ENCODE measurements around the gene CTNNBL1.

CTNNBL1 gene

DNA sequence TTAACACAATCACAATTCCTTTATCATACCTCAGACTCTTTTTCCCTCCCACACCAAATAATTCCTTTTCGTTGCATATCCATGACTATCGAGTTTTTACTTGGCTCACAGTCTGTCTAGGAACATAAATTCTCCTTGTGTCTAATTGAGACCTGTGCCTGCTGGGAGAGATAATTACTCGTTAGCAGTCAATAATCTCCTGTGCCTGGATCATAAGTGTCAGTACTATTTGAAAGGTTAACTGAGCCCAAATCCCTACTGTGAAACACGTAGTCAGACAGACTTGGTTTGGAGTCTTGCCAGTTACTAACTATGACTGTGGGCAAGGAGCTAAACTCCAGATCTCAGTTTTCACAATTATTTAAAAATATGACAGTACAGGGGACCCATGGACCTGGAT lies 5.7 kb upstream of the CTNNBL1 start:
- DNase-seq (ENCODE audit: low read depth): no peak
- no peak overlapping the region for H3K4me3 ChIP-seq (ENCODE audit: low read depth, low read length)
- TF ChIP-seq, protein P1, sequence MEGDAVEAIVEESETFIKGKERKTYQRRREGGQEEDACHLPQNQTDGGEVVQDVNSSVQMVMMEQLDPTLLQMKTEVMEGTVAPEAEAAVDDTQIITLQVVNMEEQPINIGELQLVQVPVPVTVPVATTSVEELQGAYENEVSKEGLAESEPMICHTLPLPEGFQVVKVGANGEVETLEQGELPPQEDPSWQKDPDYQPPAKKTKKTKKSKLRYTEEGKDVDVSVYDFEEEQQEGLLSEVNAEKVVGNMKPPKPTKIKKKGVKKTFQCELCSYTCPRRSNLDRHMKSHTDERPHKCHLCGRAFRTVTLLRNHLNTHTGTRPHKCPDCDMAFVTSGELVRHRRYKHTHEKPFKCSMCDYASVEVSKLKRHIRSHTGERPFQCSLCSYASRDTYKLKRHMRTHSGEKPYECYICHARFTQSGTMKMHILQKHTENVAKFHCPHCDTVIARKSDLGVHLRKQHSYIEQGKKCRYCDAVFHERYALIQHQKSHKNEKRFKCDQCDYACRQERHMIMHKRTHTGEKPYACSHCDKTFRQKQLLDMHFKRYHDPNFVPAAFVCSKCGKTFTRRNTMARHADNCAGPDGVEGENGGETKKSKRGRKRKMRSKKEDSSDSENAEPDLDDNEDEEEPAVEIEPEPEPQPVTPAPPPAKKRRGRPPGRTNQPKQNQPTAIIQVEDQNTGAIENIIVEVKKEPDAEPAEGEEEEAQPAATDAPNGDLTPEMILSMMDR (conservative IDR thresholded peaks at IDR 0.05; ENCODE audit: low read depth, low read length): no peak

DNA sequence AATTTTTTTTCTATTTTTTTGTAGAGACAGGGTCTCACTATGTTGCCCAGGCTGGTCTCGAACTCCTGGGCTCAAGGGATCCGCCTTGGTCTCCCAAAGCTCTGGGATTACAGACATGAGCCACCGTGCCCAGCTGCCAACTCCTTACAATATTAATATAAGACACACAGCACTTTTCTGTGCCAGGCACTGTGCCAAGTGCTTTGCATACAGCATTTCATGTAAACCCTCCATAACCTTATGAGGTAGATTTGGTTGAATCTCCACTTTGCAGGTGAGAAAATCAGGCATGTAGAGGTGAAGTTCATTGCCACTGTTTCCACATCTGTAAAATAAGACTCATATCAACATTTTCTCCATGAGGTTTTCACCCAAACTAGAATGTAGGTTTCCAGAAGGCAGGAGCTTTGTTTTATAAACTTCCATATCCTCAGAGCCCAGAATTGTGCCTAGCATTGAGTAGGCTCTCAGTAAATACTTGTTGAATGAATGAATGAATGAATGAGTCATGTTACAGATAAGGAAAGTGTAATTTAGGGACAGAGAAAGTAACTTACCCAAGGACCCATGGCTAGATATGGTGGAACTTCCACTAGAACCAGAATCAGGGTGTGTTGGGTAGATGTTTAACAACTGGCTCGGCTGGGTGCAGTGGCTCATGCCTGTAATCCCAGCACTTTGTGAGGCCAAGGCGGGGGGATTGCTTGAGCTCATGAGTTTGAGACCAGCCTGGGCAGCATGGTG lies 3.0 kb upstream of the CTNNBL1 start:
- no peak for DNase-seq (ENCODE audit: low read depth)
- H3K4me3 ChIP-seq (ENCODE audit: low read depth, low read length): no peak overlapping the region
- TF ChIP-seq, protein P1 (conservative IDR thresholded peaks at IDR 0.05; ENCODE audit: low read depth, low read length): no peak

DNA sequence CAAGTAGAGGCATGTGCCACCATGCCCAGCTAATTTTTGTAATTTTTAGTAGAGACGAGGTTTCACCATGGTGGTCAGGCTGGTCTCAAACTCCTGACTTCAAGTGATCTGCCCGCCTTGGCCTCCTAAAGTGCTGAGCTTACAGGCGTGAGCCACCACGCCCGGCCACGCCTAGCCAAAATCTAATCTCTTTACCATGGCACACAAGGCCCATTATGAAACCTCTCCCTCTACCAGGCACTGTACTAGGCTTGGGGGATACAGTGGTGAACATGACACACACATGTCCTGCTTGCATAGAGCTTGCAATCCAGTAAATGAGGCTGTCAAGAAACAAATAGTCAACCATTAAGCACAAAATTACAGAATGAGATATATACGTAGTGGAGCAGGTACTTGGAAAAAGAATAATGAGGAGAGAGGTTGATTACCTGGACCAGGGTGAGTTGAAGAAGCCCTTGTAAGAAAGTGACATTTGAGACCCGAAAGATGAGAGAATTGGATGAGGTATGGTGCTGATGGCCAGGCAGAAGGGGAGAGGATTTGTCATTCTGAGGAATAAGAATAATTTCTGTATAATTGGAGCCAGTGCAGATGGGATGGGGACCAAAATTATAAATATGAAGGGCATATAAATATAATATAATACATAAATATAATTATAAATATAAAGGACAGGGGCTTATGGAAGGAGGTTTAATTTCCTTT lies 1.2 kb upstream of the CTNNBL1 start:
- DNase-seq (ENCODE audit: low read depth): no peak
- TF ChIP-seq, protein P1 (conservative IDR thresholded peaks at IDR 0.05; ENCODE audit: low read depth, low read length): no peak
- no peak overlapping the region for H3K4me3 ChIP-seq (ENCODE audit: low read depth, low read length)

DNA sequence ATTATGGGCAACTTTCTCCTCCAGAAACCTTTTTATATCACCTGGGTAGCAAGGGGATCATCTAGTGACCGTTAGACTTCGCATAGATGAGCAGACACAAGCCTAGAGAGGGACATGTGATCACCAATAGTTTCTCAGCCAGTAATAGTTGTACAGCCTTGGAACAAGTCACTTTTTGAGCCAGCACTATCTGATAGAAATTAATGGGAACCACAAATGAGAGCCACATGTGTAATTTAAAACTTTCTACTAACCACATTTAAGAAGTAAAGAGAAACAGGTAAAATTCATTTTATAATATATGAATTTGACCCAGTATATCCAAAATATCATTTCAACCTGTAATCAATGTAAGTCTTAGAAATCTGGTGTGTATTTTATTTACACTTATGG lies 592 bp upstream of the CTNNBL1 start:
- peak; percentile 5 for DNase-seq (ENCODE audit: low read depth)
- TF ChIP-seq, protein P1 (conservative IDR thresholded peaks at IDR 0.05; ENCODE audit: low read depth, low read length): no peak
- peak overlapping the region; percentile 58 for H3K4me3 ChIP-seq (ENCODE audit: low read depth, low read length)

DNA sequence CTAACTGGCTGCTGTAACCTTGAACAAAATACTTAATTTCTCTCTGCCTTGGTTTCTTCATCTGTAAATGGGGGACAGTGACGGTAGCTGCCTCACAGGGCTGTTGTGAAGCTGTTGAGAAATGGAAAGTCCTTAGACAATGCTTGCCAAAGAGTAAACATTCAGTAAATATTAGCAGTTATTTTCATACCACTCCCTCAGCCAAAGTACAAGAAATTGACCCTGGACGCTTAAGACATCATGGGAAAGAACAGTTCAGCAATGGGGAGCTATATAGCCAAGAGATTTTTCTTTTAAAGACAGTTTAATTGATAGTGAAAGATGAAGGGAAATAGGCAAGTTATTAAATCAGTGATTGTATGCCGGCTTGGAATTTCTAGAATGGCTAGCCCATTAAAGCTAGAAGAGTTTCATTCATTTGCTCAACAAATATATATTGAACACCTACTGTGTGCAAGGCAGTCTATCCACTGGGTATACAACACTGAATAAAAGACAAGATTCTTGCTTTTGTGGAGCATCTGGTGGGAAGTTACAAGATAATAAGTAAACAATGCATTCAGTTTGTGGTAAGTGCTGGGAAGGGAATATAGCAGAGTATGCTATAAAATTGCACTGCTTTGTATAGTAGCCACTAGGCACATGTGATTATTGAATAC lies 2.0 kb downstream of the CTNNBL1 start:
- H3K4me3 ChIP-seq (ENCODE audit: low read depth, low read length): no peak overlapping the region

DNA sequence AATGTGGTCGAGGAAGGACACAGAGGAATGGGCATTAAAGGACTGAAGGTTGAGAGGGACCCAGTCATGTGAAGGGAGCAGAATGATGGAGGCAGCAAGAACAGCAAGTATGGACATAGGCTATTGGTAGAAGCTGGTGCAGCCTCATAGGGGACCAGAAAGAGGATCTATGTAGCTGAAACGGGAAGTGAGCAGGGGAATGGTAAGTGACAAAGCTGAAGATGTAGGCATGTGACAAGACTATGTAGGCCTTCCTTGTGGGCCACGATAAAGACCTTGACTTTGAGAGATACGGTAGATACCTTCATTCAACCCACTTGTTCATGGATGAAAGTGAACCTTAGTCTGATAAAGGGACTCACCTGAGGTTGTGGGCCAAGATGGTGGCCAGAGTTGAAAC lies 3.5 kb downstream of the CTNNBL1 start:
- DNase-seq (ENCODE audit: low read depth): no peak
- TF ChIP-seq, protein P1 (conservative IDR thresholded peaks at IDR 0.05; ENCODE audit: low read depth, low read length): no peak
- H3K4me3 ChIP-seq (ENCODE audit: low read depth, low read length): no peak overlapping the region

More for the DNA sequence above, 2.0 kb downstream of the CTNNBL1 start:
- TF ChIP-seq, protein P1 (conservative IDR thresholded peaks at IDR 0.05; ENCODE audit: low read depth, low read length): no peak
- DNase-seq (ENCODE audit: low read depth): no peak

Data from choroid plexus epithelial cell (primary cell).